Lower leg skin (tissue), 4 donors: ENCODE results near the gene PSEN1. TPM values are rescaled to one million over a fixed set of nuclear protein-coding genes. Genes with fewer than 3 reads are reported as not detected.

Source experiments
- DNase-seq, 2 donors: peaks; one replicate each; pipeline ENCODE4 v3.0.0-alpha.2; 2019; ENCODE audit warnings: low spot score in 2 of 2
- H3K4me3 ChIP-seq: fragments of 200-600 bp; sonication (generic); 2 replicates; pipeline ENCODE4 v1.5.1; 2017; ENCODE audit warnings: mild to moderate bottlenecking, low read depth; ENCODE audit not compliant: poor library complexity, severe bottlenecking
- POLR2A ChIP-seq, 2 donors: fragments of 450-650 bp; IDR thresholded peaks; one replicate each; pipeline ENCODE4 v1.6.1; 2016 to 2017; ENCODE audit warnings: antibody characterized with exemption in 2 of 2, mild to moderate bottlenecking in 1 of 2, moderate library complexity in 1 of 2
- WGBS, 2 donors: methylation state at CpG; one replicate each; pipeline ENCODE4 v1.1.5; 2018; 5-methylcytosine and 5-hydroxymethylcytosine counted together
- intact Hi-C: fragments of 100-400 bp; cut with DNase I; formaldehyde crosslinking; loops from one replicate; pipeline ENCODE4 v1.15.0; 2023; ENCODE audit warnings: low total_unique reads
- total RNA-seq, 4 donors: library from RNA; depleted of rRNA; stranded (reverse); fragments of >200 nt; gene quantifications; one replicate each; pipeline ENCODE4 v1.1.0, GENCODE V29; 2016
- TF ChIP-seq, protein P1 (sequence below), 3 donors: fragments of 450-650 bp; IDR thresholded peaks; one replicate each; pipeline ENCODE4 v1.5.1; 2016; ENCODE audit warnings: antibody characterized with exemption in 3 of 3, mild to moderate bottlenecking in 3 of 3, moderate library complexity in 2 of 3

PSEN1 gene
- total RNA-seq, 4 donors from 2014 or later: 61.4 to 91.9 (median 63.3) TPM

DNA sequence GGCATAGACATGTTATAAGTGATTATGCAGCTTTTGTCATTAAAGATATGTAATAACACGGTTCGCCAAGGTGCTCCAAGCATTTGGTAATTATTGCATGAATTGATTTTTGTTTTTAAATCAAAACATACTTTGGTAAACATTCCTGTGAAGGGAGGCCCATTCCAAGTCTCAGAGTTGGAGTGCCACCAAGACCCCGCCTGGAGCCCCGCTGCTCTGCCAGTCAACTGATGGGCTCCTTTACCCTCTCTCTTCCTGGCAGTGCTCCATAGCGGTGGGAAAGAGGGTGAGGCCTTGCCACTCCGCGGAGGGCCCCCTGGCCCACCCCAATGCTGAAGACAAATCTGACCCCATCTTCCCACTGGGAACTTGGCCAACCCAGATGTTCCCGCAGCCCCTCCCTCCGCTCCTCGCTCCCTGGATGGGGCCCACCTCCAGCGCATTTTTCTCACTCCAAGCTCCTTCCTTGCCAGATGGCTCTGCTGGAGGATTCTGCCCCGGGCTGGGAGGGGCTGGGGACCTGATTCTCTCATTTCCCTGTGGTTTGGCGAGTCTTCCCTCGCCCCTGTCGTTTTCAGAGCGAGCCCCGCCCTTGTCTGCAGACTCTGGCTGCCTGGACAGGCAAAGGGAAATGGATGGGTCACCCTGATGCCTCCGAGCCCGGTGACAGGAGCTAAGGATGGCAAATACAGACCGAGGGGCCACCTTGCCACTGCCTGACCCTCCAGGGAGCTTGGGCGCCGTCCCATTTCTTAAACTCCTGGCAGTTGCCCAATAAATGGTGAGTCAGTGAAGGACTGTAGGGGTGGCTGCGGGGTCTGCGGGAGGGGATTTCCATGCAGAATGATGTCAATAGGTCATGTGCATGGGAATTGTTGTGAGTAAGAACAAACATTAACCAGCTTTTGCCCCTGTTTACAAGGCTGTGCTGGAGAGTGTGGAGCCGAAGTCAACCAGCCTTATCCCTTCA is 91.8 kb downstream of the PSEN1 start:
- no peak overlapping the region for H3K4me3 ChIP-seq
- WGBS, 2 donors: 16 to 27% methylated on average over 23 to 25 of the region's 25 CpGs
- peak; percentile 64 to 93 for DNase-seq
- TF ChIP-seq, protein P1, sequence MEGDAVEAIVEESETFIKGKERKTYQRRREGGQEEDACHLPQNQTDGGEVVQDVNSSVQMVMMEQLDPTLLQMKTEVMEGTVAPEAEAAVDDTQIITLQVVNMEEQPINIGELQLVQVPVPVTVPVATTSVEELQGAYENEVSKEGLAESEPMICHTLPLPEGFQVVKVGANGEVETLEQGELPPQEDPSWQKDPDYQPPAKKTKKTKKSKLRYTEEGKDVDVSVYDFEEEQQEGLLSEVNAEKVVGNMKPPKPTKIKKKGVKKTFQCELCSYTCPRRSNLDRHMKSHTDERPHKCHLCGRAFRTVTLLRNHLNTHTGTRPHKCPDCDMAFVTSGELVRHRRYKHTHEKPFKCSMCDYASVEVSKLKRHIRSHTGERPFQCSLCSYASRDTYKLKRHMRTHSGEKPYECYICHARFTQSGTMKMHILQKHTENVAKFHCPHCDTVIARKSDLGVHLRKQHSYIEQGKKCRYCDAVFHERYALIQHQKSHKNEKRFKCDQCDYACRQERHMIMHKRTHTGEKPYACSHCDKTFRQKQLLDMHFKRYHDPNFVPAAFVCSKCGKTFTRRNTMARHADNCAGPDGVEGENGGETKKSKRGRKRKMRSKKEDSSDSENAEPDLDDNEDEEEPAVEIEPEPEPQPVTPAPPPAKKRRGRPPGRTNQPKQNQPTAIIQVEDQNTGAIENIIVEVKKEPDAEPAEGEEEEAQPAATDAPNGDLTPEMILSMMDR (IDR thresholded peaks at IDR 0.05): no peak
- no peak for TF ChIP-seq POLR2A (IDR thresholded peaks at IDR 0.05)
- intact Hi-C loops: no loop called here

DNA sequence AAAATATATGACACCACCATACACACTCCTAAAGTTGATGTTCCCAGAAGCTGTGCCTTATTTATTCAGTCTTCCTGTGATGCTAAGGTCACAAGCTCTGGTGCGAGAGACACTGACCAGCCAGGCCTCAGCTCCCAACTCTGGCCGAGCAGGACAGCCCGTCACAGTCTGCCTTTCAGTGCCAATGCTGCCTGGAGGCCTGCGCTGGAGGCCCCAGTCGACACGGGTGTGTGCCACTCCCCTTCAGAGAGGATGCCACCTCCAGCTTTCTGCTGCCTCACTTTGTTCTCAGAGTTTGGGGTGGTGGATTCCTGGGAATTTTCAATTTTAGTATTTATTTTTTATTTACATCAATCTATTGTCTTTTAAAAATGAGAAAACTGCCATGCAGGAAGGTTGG is 93.7 kb downstream of the PSEN1 start:
- no peak for DNase-seq
- no peak overlapping the region for H3K4me3 ChIP-seq
- intact Hi-C loops: no loop called here
- WGBS, 2 donors: 89% methylated on average over 6 of the region's 6 CpGs
- TF ChIP-seq, protein P1 (IDR thresholded peaks at IDR 0.05): no peak
- TF ChIP-seq POLR2A (IDR thresholded peaks at IDR 0.05): no peak

DNA sequence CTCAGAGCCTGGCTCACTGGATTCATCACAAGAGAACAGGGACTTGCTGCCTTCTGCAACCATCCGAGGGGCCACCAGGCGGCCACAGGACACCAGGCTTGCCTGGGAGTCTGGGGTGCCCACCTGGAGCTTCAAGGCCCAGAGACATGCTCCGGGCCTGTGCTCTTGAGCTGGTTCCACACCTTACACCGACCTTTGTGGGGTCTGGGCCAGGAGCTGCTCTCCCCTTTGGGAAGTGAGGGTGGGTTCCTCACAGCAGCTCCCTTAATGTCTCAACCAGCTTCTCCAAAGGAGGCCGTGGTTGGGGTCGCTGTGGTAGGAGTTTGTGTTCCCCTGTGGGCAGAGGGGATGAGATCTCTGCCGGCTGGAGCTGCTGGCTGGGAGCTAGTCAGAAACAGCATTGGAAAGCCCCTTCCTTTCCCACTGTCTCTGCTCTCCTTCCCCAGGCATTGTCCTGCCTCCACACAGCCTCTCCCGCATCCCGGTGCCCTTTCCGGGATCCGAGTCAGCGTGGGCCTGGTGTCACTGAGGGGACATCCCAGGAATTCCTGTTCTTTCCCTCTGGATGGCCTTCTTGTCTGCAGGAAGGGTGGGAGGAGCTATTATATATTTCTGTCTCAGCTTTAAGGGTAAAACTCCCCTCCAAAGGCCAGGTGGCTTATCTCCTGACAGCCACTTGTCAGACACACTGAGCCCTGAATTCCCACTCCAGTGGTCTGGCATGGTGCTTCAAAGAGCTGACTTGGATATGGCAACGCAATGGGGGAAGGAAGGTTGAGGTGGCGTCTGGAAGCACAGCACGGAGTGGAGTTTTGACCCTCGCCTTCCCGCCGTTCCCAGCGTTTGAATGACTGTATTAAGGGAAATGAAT is 95.9 kb downstream of the PSEN1 start:
- H3K4me3 ChIP-seq: no peak overlapping the region
- WGBS, 2 donors: 64 to 68% methylated on average over 13 to 19 of the region's 19 CpGs
- TF ChIP-seq, protein P1 (IDR thresholded peaks at IDR 0.05): no peak
- no peak for TF ChIP-seq POLR2A (IDR thresholded peaks at IDR 0.05)
- intact Hi-C loops: no loop called here
- peak in 1 of 2 donors; percentile 79 for DNase-seq

DNA sequence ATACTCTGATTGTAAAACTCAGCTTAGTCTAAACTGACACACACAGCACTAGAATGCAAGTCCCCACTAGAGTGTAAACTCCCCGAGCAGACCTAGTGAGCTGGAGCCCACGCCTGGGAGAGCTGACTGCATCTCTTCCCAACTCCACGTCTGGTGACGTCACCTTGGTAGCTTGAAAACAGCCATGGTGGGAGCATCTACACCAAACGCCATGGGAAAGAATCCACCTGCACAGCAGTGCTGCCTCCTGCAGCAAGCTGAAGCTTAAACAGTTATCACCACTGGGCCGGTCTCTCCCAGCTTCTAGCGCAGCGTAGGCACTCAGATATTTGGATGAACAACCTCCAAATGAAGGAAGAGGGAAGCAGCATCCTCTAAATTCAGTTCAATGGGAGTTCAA is 96.7 kb downstream of the PSEN1 start:
- H3K4me3 ChIP-seq: no peak overlapping the region
- TF ChIP-seq, protein P1 (IDR thresholded peaks at IDR 0.05): no peak
- no peak for TF ChIP-seq POLR2A (IDR thresholded peaks at IDR 0.05)
- WGBS, 2 donors: 80 to 88% methylated on average over 8 of the region's 8 CpGs
- no peak for DNase-seq
- intact Hi-C loops: no loop called here

DNA sequence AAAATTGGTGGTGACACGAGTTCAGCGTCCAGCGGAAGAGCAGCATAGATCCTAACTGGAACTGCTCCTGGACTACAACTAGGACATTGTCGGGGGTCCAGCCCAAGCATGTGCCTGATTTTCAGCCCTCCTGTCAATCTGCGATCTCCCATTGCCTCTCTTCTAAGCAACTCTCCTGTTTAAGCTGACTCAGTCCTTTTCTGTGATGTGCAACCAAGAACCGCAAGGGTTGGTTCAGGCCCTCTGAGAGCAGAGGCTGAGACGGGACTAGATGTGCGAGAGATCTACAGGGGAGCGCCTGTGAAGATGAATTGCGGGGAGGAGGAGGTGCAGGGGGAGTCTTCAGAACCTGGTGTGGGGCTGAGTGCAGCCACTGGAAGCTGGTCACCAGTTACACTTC is 97.3 kb downstream of the PSEN1 start:
- no peak for TF ChIP-seq POLR2A (IDR thresholded peaks at IDR 0.05)
- TF ChIP-seq, protein P1 (IDR thresholded peaks at IDR 0.05): no peak
- no peak for DNase-seq
- WGBS, 2 donors: 86 to 88% methylated on average over 10 of the region's 10 CpGs
- no peak overlapping the region for H3K4me3 ChIP-seq
- intact Hi-C loops: no loop called here
